B cell (primary cell): ENCODE results near the gene NUP62. TPM values are rescaled to one million over a fixed set of nuclear protein-coding genes. Genes with fewer than 3 reads are reported as not detected.

Experiments used
- ATAC-seq: fragments of 200-7000 bp; cut with Tn5 transposase; one replicate; pipeline ENCODE4 v1.10.0; 2021; ENCODE audit warnings: low read depth, mild to moderate bottlenecking, moderate number of reproducible peaks, moderate library complexity
- CTCF ChIA-PET: fragments of 350-600 bp; sonication (Branson Sonifier 250); formaldehyde crosslinking; loops from one replicate; lab custom pipeline; 2021; ENCODE audit warnings: antibody characterized with exemption, inconsistent platforms; lab: Charles Lee
- POLR2A ChIA-PET: fragments of 350-600 bp; sonication (Branson Sonifier 250); formaldehyde crosslinking; loops from one replicate; lab custom pipeline; 2021; ENCODE audit warnings: antibody characterized with exemption; lab: Charles Lee
- DNase-seq: peaks from one replicate; pipeline ENCODE4 v3.0.0; 2013
- H2AFZ ChIP-seq: 2 replicates; pipeline ENCODE4 v1.6.1; 2012; ENCODE audit warnings: mild to moderate bottlenecking, low read depth, low read length; ENCODE audit not compliant: insufficient read depth, poor library complexity, severe bottlenecking
- H3K27ac ChIP-seq, 2 donors: 1 replicate in 1 of 2; 2 replicates in 1 of 2; pipeline ENCODE4 v1.5.1; 2012 to 2013; ENCODE audit warnings: low read length in 2 of 2, mild to moderate bottlenecking in 2 of 2, moderate library complexity in 1 of 2
- H3K27me3 ChIP-seq, 4 experiments: fragments of 200-600 bp in 1 of 4; sonication (generic) in 1 of 4; replicated peaks in 1 of 4; 1 replicate in 2 of 4; 2 replicates in 2 of 4; pipeline versions ENCODE4 v1.6.1 to v1.7.0; 2013 to 2016; ENCODE audit warnings: low read length in 3 of 4, mild to moderate bottlenecking in 2 of 4, mixed read lengths in 1 of 4, moderate library complexity in 1 of 4; ENCODE audit not compliant: insufficient read depth in 4 of 4, control insufficient read depth in 3 of 4; ENCODE audit errors: control extremely low read depth in 1 of 4
- H3K36me3 ChIP-seq, 2 experiments: replicated peaks in 1 of 2; 1 replicate in 1 of 2; 2 replicates in 1 of 2; pipeline versions ENCODE4 v1.6.1 to v1.7.1; 2013; ENCODE audit warnings: low read length in 1 of 2; ENCODE audit not compliant: insufficient read depth in 2 of 2, control insufficient read depth in 1 of 2; ENCODE audit errors: control extremely low read depth in 1 of 2, extremely low read depth in 1 of 2
- H3K4me1 ChIP-seq, 2 donors: fragments of 200-600 bp in 1 of 2; sonication (generic) in 1 of 2; 1 replicate in 1 of 2; 2 replicates in 1 of 2; pipeline versions ENCODE4 v1.5.1 to v1.6.1; 2013 to 2017; ENCODE audit warnings: low read length in 2 of 2; ENCODE audit not compliant: control insufficient read depth in 2 of 2, insufficient read depth in 2 of 2
- H3K4me2 ChIP-seq: replicated peaks from 2 replicates; pipeline ENCODE3; 2012; ENCODE audit warnings: mild to moderate bottlenecking, low read depth, low read length; ENCODE audit not compliant: poor library complexity, severe bottlenecking
- H3K4me3 ChIP-seq, 5 experiments: fragments of 200-600 bp in 1 of 5; sonication (generic) in 1 of 5; 1 replicate in 3 of 5; 2 replicates in 2 of 5; pipeline versions ENCODE4 v1.5.1 to v1.7.0; 2011 to 2016; ENCODE audit warnings: low read length in 4 of 5, mild to moderate bottlenecking in 4 of 5, low read depth in 2 of 5, control low read depth in 1 of 5, moderate library complexity in 1 of 5; ENCODE audit not compliant: insufficient read depth in 1 of 5; ENCODE audit errors: control extremely low read depth in 1 of 5, extremely low read depth in 1 of 5
- H3K79me2 ChIP-seq: fragments of 200-600 bp; sonication (generic); one replicate; pipeline ENCODE4 v1.6.0; 2016; ENCODE audit warnings: low read length; ENCODE audit not compliant: control insufficient read depth, insufficient read depth
- H3K9ac ChIP-seq: fragments of 200-600 bp; sonication (generic); 2 replicates; pipeline ENCODE4 v1.6.1; 2017; ENCODE audit warnings: mild to moderate bottlenecking, low read length, moderate library complexity
- H3K9me3 ChIP-seq, 3 donors: one replicate each; pipeline versions ENCODE4 v1.6.1 to v1.7.1; 2013; ENCODE audit warnings: low read length in 2 of 3; ENCODE audit not compliant: control insufficient read depth in 2 of 3, insufficient read depth in 1 of 3; ENCODE audit errors: control extremely low read depth in 1 of 3
- H4K20me1 ChIP-seq: 2 replicates; pipeline ENCODE4 v1.6.0; 2012; ENCODE audit warnings: mild to moderate bottlenecking, low read length; ENCODE audit not compliant: insufficient read depth, control insufficient read depth, poor library complexity, severe bottlenecking
- H3K27ac Mint-ChIP-seq: one replicate; pipeline ENCODE4 v1.8.0; 2021; ENCODE audit warnings: mixed read lengths
- H3K27me3 Mint-ChIP-seq: one replicate; pipeline ENCODE4 v1.8.0; 2021; ENCODE audit warnings: mixed read lengths
- H3K4me1 Mint-ChIP-seq: one replicate; pipeline ENCODE4 v1.8.0; 2021; ENCODE audit warnings: mixed read lengths
- H3K4me3 Mint-ChIP-seq: one replicate; pipeline ENCODE4 v1.8.0; 2021; ENCODE audit warnings: mixed read lengths
- H3K9me3 Mint-ChIP-seq: one replicate; pipeline ENCODE4 v1.8.0; 2022; ENCODE audit warnings: mixed read lengths; ENCODE audit not compliant: insufficient read depth
- CTCF ChIP-seq: fragments of 200-600 bp; IDR thresholded peaks from one replicate; pipeline ENCODE4 v1.8.0; 2022; ENCODE audit warnings: antibody characterized with exemption, mild to moderate bottlenecking
- EZH2 ChIP-seq: IDR thresholded peaks from 2 replicates; pipeline ENCODE4 v1.6.1; 2012; ENCODE audit warnings: borderline replicate concordance, low read depth, mild to moderate bottlenecking, moderate library complexity, low read length; ENCODE audit not compliant: insufficient read depth, poor library complexity, severe bottlenecking
- WGBS: methylation state at CpG from one replicate; pipeline ENCODE4 v1.1.5; 2013; ENCODE audit warnings: missing lambda C conversion rate; ENCODE audit not compliant: insufficient coverage; 5-methylcytosine and 5-hydroxymethylcytosine counted together
- intact Hi-C: fragments of 100-400 bp; cut with micrococcal nuclease; formaldehyde crosslinking; loops from one replicate; pipeline ENCODE4 v1.10.0; 2022
- polyA plus RNA-seq: library from polyadenylated mRNA; depleted of rRNA; stranded (reverse); fragments of >200 nt; gene quantifications from 2 replicates; pipeline ENCODE4 v1.2.3, GENCODE V29; 2012
- total RNA-seq, 2 donors: library from RNA; stranded (reverse); fragments of 120-200 nt in 1 of 2; gene quantifications; 1 replicate in 1 of 2; 2 replicates in 1 of 2; pipeline versions ENCODE4 v1.2.3 to v1.2.4, GENCODE V29; 2013 to 2022

Gene NUP62
- total and polyA plus RNA-seq, 2 donors (not counting 1 experiment from before 2014, with no cell fraction given) = 25.2 to 75.7 TPM

- no peak overlapping the region for H3K4me3 Mint-ChIP-seq
- POLR2A ChIA-PET = no interaction called here
- peaks cover 2 to 36% of the 10 kb centered on the region in 2 experiments for H3K36me3 ChIP-seq
Measured at GRCh38 chr19:49978324-49978723, 49.0 kb upstream of the NUP62 start.

GRCh38 chr19:49977881-49978280 is 48.6 kb upstream of the NUP62 start:
- ChIA-PET POLR2A (no interaction called here), CTCF (interaction anchor here (1.5 kb wide), 1 partner anchor 41 kb away, joined by 4 read pairs; no protein-coding TSS in a partner anchor)
- intact Hi-C loops = no loop called here
- DNase-seq (no peak), ATAC-seq (no peak)
- Histone ChIP-seq H3K27me3 (no peaks in the 10 kb centered on the region), H3K9ac (no peak overlapping the region), H3K4me2 (no peak overlapping the region), H3K36me3 (peaks cover 2 to 36% of the 10 kb centered on the region in 2 experiments), H3K27ac (no peak overlapping the region), H3K79me2 (no peaks in the 10 kb centered on the region), H3K4me1 (no peaks in the 10 kb centered on the region), H2AFZ (no peak overlapping the region), H3K9me3 (no peaks in the 10 kb centered on the region), H3K4me3 (no peak overlapping the region), H4K20me1 (no peaks in the 10 kb centered on the region)
- no peaks in the 10 kb centered on the region for H3K9me3 Mint-ChIP-seq
- 96% methylated on average over 18 of the region's 18 CpGs for WGBS
- H3K27me3 Mint-ChIP-seq = no peaks in the 10 kb centered on the region
- no peaks in the 10 kb centered on the region for H3K4me1 Mint-ChIP-seq
- no peak overlapping the region for H3K4me3 Mint-ChIP-seq
- TF ChIP-seq EZH2 (no peak), CTCF (no peak)
- no peak overlapping the region for H3K27ac Mint-ChIP-seq

More at GRCh38 chr19:49978324-49978723, 49.0 kb upstream of the NUP62 start:
- Histone ChIP-seq H3K4me3 (no peak overlapping the region), H4K20me1 (peaks cover 3% of the 10 kb centered on the region), H3K9me3 (no peaks in the 10 kb centered on the region), H3K79me2 (no peaks in the 10 kb centered on the region), H3K4me1 (no peaks in the 10 kb centered on the region), H2AFZ (no peak overlapping the region), H3K27me3 (no peaks in the 10 kb centered on the region), H3K4me2 (no peak overlapping the region), H3K9ac (no peak overlapping the region), H3K27ac (no peak overlapping the region)
- no peaks in the 10 kb centered on the region for H3K4me1 Mint-ChIP-seq
- H3K27ac Mint-ChIP-seq = no peak overlapping the region
- TF ChIP-seq EZH2 (no peak), CTCF (no peak)
- intact Hi-C loops = no loop called here
- CTCF ChIA-PET = interaction anchor here (1.5 kb wide), 1 partner anchor 41 kb away, joined by 4 read pairs; no protein-coding TSS in a partner anchor
- 100% methylated on average over 7 of the region's 11 CpGs for WGBS
- no peaks in the 10 kb centered on the region for H3K27me3 Mint-ChIP-seq
- no peak for ATAC-seq
- DNase-seq = no peak
- H3K9me3 Mint-ChIP-seq = no peaks in the 10 kb centered on the region
